GM12878 (cell line): Measurements from ENCODE around the gene PCNX1. TPM values are rescaled to one million over a fixed set of nuclear protein-coding genes. Genes with fewer than 3 reads are reported as not detected.

Source experiments
- ATAC-seq: fragments of 200-7000 bp; cut with Tn5 transposase; 3 replicates; pipeline ENCODE4 v1.9.1; 2020; ENCODE audit warnings: mild to moderate bottlenecking, moderate library complexity
- BruUV-seq: library from RNA; stranded (reverse); fragments of 400-500 nt; replicated peaks from 2 replicates; lab custom pipeline; 2021; lab: Mats Ljungman, UMichigan
- CTCF ChIA-PET: fragments of 300-600 bp; sonication (Branson Sonifier 250); formaldehyde crosslinking; extraction: SDS; loops from one replicate; lab custom pipeline; 2021; ENCODE audit warnings: inconsistent platforms; lab: Yijun Ruan, JAX
- POLR2A ChIA-PET: fragments of 350-600 bp; formaldehyde crosslinking; extraction: SDS; loops from one replicate; lab custom pipeline; 2021; ENCODE audit warnings: inconsistent platforms; lab: Charles Lee
- RAD21 ChIA-PET: fragments of 300-600 bp; sonication (Branson Sonifier 250); formaldehyde crosslinking; loops from one replicate; lab custom pipeline; 2023; ENCODE audit warnings: antibody characterized with exemption; ENCODE audit not compliant: unreplicated experiment; lab: Charles Lee
- SMC1A ChIA-PET: fragments of 300-600 bp; sonication (Branson Sonifier 250); formaldehyde crosslinking; loops from one replicate; lab custom pipeline; 2023; ENCODE audit not compliant: unreplicated experiment, uncharacterized antibody; lab: Charles Lee
- DNase-seq: peaks from one replicate; pipeline ENCODE4 v3.0.0-alpha.2; 2011; ENCODE audit warnings: low read depth, low spot score
- FAIRE-seq: peaks from 3 replicates; lab custom pipeline; 2011; peaks lifted over from hg19 to GRCh38; lab: Jason Lieb, UNC
- H2AFZ ChIP-seq: 2 replicates; pipeline ENCODE4 v1.6.0; 2011; ENCODE audit warnings: low read depth, low read length, control low read depth; ENCODE audit not compliant: control insufficient read depth
- H3K27ac ChIP-seq: 2 replicates; pipeline ENCODE4 v1.5.1; 2011; ENCODE audit warnings: control low read depth; ENCODE audit not compliant: control insufficient read depth, insufficient read depth
- H3K27me3 ChIP-seq, 2 experiments: replicated peaks in 1 of 2; 2 replicates each; pipeline versions ENCODE4 v1.6.0 to v1.6.1; 2011; ENCODE audit warnings: low read length in 1 of 2; ENCODE audit not compliant: control insufficient read depth in 2 of 2, insufficient read depth in 2 of 2
- H3K36me3 ChIP-seq, 2 experiments: 2 replicates each; pipeline ENCODE4 v1.5.1; 2011; ENCODE audit warnings: low read length in 1 of 2; ENCODE audit not compliant: control insufficient read depth in 2 of 2, insufficient read depth in 2 of 2
- H3K4me1 ChIP-seq: 2 replicates; pipeline ENCODE4 v1.6.1; 2011; ENCODE audit warnings: mild to moderate bottlenecking, low read length, moderate library complexity, mixed read lengths; ENCODE audit not compliant: control insufficient read depth, insufficient read depth
- H3K4me2 ChIP-seq: 2 replicates; pipeline ENCODE4 v1.6.0; 2011; ENCODE audit warnings: control low read depth; ENCODE audit not compliant: control insufficient read depth, insufficient read depth
- H3K4me3 ChIP-seq: fragments of 200-600 bp; sonication (generic); 2 replicates; pipeline ENCODE4 v1.5.1; 2016
- H3K79me2 ChIP-seq: 2 replicates; pipeline ENCODE4 v1.6.0; 2011; ENCODE audit warnings: low read length; ENCODE audit not compliant: control insufficient read depth, insufficient read depth
- H3K9ac ChIP-seq: 2 replicates; pipeline ENCODE4 v1.8.0; 2011; ENCODE audit warnings: low read length, control low read depth, mixed read lengths; ENCODE audit not compliant: control insufficient read depth, insufficient read depth
- H3K9me3 ChIP-seq: replicated peaks from 3 replicates; pipeline ENCODE4 v1.5.1; 2011; ENCODE audit warnings: mild to moderate bottlenecking, low read length; ENCODE audit not compliant: control insufficient read depth, insufficient read depth
- H4K20me1 ChIP-seq: 2 replicates; pipeline ENCODE4 v1.6.0; 2011; ENCODE audit not compliant: control insufficient read depth, insufficient read depth
- CEBPZ ChIP-seq: fragments of 150-350 bp; IDR thresholded peaks from 2 replicates; pipeline ENCODE4 v1.6.1; 2016; ENCODE audit warnings: low read depth, low read length
- NBN ChIP-seq: fragments of 450-650 bp; IDR thresholded peaks from 2 replicates; pipeline ENCODE4 v1.6.1; 2016
- NRF1 ChIP-seq: conservative IDR thresholded peaks from 2 replicates; pipeline ENCODE4 v1.6.1; 2011; ENCODE audit warnings: mild to moderate bottlenecking, low read depth, low read length, improper control_type of control experiment
- SRF ChIP-seq, 2 experiments: IDR thresholded peaks; 2 replicates each; pipeline ENCODE4 v1.6.1; 2011; ENCODE audit warnings: low read depth in 2 of 2, low read length in 2 of 2, mild to moderate bottlenecking in 1 of 2, moderate library complexity in 1 of 2
- STAT3 ChIP-seq: IDR thresholded peaks from 2 replicates; pipeline ENCODE4 v1.6.1; 2011; ENCODE audit warnings: low read depth, low read length, improper control_type of control experiment
- TARDBP ChIP-seq: IDR thresholded peaks from 2 replicates; pipeline ENCODE4 v1.6.1; 2016; ENCODE audit warnings: borderline replicate concordance
- TCF3 ChIP-seq: IDR thresholded peaks from 2 replicates; pipeline ENCODE4 v1.6.1; 2012; ENCODE audit warnings: low read depth, mild to moderate bottlenecking, low read length, borderline replicate concordance; ENCODE audit not compliant: insufficient read depth
- ZNF217 ChIP-seq: fragments of 450-650 bp; IDR thresholded peaks from 2 replicates; pipeline ENCODE4 v1.6.1; 2017; ENCODE audit warnings: antibody characterized with exemption, mild to moderate bottlenecking
- ZNF384 ChIP-seq: IDR thresholded peaks from 2 replicates; pipeline ENCODE4 v1.6.1; 2012; ENCODE audit warnings: low read depth, mild to moderate bottlenecking, low read length, improper control_type of control experiment, borderline replicate concordance
- WGBS: methylation state at CpG from one replicate; pipeline ENCODE4 v1.1.6; 2016; ENCODE audit warnings: low lambda C conversion rate; ENCODE audit not compliant: insufficient replicate concordance, insufficient coverage; ENCODE audit errors: missing lambda C conversion rate; 5-methylcytosine and 5-hydroxymethylcytosine counted together
- in situ Hi-C: fragments of 300-500 bp; cut with MboI; formaldehyde crosslinking; loops from 9 replicates; pipeline ENCODE4 v1.14.3; 2018; ENCODE audit warnings: mixed read lengths
- intact Hi-C: fragments of 100-400 bp; cut with micrococcal nuclease; formaldehyde crosslinking; loops from one replicate; pipeline ENCODE4 v1.14.2; 2022; ENCODE audit not compliant: unreplicated experiment
- polyA plus RNA-seq, 11 experiments: library from polyadenylated mRNA; depleted of rRNA in 4 of 11; unstranded in 6 of 11; stranded (reverse) in 5 of 11; fragments of >200 nt; fragmentation: Nextera tagmentation in 4 of 11; fragmentation: Illumina TruSeq in 1 of 11; extraction: Ambion mirVana in 4 of 11; extraction: Trizol in 1 of 11; gene quantifications; 1 replicate in 1 of 11; 2 replicates in 10 of 11; pipeline versions ENCODE4 v1.2.1 to v1.2.3, GENCODE V29; 2011 to 2016; ENCODE audit warnings: inconsistent platforms in 2 of 11, missing spikeins in 2 of 11, low read depth in 1 of 11
- total RNA-seq, 4 experiments: library from RNA; depleted of rRNA in 3 of 4; stranded (reverse); fragments of >200 nt in 3 of 4; fragmentation: Illumina TruSeq in 1 of 4; extraction: Trizol in 1 of 4; gene quantifications; 2 replicates each; pipeline versions ENCODE4 v1.2.1 to v1.2.3, GENCODE V29; 2013 to 2021

PCNX1 gene
- total and polyA plus RNA-seq, 10 of the 15 experiments (the other 5 are each of a cell fraction or from before 2014, with no cell fraction given): 4.6 to 53.9 (median 20.5) TPM

DNA sequence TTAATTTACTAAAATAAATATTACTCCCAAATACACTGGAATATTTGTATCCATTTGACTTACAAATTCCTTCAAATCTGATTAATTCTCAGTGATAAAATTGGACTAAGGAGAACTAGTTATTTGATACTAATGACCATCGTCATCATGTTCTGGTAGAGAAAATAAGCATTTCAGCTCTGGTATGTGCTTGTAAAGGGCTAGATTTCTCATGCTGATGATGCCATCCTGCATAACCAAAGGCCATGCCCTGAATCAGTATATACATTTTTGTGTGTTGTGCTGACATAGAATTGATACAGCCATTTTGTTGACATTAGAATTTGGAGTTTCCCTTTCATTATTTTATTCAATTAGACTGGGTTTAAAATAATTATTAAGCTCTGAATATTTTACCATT lies 148.9 kb downstream of the PCNX1 start:
- ATAC-seq: no peak
- TF ChIP-seq ZNF384 (no peak), STAT3 (no peak)
- TF ChIP-seq, all 136 proteins: peak for 0
- Histone ChIP-seq H3K9ac (no peak overlapping the region), H3K27ac (no peak overlapping the region), H3K9me3 (no peaks in the 10 kb centered on the region), H2AFZ (no peak overlapping the region), H4K20me1 (no peaks in the 10 kb centered on the region), H3K36me3 (peaks cover 1 to 15% of the 10 kb centered on the region in 2 experiments), H3K27me3 (no peaks in the 10 kb centered on the region), H3K4me2 (no peak overlapping the region), H3K79me2 (no peaks in the 10 kb centered on the region), H3K4me1 (no peaks in the 10 kb centered on the region), H3K4me3 (no peak overlapping the region)
- SMC1A ChIA-PET: no interaction called here
- no peak for DNase-seq
- WGBS: 95% methylated on average over 1 of the region's 1 CpG
- no peak for FAIRE-seq
- POLR2A ChIA-PET: no interaction called here
- CTCF ChIA-PET: interaction anchor here (1.3 kb wide), 1 partner anchor 697 kb away, joined by 3 read pairs; no protein-coding TSS in a partner anchor
- RAD21 ChIA-PET: no interaction called here
- intact Hi-C loops: no loop called here
- in situ Hi-C loops: no loop called here
- BruUV-seq: no TSS peak

DNA sequence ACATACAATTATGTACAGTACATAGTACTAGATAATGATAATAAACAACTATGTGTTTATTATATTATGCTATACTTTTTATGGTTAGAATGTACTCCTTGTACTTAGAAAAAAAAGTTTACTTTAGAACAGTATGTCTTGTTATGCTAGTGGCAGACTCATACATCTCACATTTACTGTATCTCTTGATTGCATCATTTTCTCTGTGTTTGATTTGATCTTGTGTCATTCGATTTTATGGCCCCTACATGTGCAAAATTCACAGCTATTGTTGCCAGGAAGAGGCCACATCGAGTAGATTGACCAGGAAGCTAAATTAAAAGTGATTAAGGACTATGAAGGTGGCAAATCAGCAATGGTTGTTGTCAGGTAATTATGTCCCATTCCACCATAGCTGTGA lies 153.0 kb downstream of the PCNX1 start:
- Histone ChIP-seq H3K36me3 (peaks cover 1 to 19% of the 10 kb centered on the region in 2 experiments; a peak in 3 of 4 replicates), H2AFZ (no peak overlapping the region), H3K79me2 (no peaks in the 10 kb centered on the region), H3K4me2 (no peak overlapping the region), H3K9me3 (no peaks in the 10 kb centered on the region; the same call in 2 of the 3 replicates), H3K4me3 (no peak overlapping the region), H3K4me1 (no peaks in the 10 kb centered on the region), H3K27me3 (no peaks in the 10 kb centered on the region), H4K20me1 (no peaks in the 10 kb centered on the region), H3K27ac (no peak overlapping the region), H3K9ac (no peak overlapping the region)
- WGBS: 70% methylated on average over 2 of the region's 2 CpGs
- no peak for DNase-seq
- ATAC-seq: no peak
- ChIA-PET CTCF (interaction anchor here (0.9 to 2.5 kb wide), 2 partner anchors 10 to 13 kb away, joined by 3 to 7 read pairs; no protein-coding TSS in a partner anchor), SMC1A (interaction anchor here (1.2 kb wide), 1 partner anchor 55 kb away, joined by 3 read pairs; no protein-coding TSS in a partner anchor), RAD21 (no interaction called here), POLR2A (no interaction called here)
- BruUV-seq: no TSS peak
- in situ Hi-C loops (no loop called here), intact Hi-C loops (no loop called here)
- TF ChIP-seq TARDBP (no peak), NRF1 (no peak), TCF3 (no peak), NBN (no peak), SRF (IDR thresholded peaks at IDR 0.05; ENCODE audit: low read depth in 2 of 2, low read length in 2 of 2) (no peak), ZNF217 (no peak), CEBPZ (no peak)
- no peak for FAIRE-seq
